Endothelial cell of hepatic sinusoid (primary cell): ENCODE results near the gene TMC3.

Experiments
- in situ Hi-C: cut with HindIII; loops from 2 replicates; pipeline ENCODE4 v1.10.0; 2017; ENCODE audit warnings: low sequenced_read_pairs

The TMC3 gene

DNA sequence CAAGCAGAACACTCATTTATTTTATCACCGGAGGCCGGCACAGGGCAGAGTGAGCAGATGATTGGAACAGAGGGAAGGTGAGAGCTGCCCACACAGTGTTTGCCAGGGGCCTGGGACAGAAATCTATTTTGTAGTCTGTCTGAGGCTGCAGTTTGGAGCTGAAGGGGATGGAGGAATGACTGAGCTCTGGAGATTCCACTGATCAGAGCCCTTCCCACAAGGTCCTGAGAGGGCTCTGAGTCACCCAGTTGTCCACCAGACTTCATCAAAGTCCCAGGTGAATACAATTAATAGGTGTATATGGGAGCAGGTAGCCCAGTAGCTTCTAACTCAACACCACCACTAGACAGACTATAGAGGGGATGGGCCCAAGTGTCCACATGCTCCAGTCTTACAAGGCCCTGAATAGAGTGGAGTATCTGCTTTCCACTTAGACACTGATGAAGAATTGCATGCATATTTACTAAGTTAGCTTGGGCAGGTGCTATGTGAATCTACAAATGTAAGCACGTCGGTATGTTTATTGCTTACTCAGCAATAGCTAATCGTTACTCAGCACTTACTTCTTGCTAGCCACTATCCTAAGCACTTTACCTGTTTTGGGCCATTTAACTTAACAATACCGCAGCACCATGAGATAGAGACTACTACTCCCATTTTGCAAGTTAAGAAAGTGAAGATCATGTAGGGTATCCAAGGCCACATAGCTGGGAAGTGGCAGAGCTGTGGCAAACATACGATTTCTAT, 47.4 kb downstream of the TMC3 start:
- in situ Hi-C loops: no loop called here

DNA sequence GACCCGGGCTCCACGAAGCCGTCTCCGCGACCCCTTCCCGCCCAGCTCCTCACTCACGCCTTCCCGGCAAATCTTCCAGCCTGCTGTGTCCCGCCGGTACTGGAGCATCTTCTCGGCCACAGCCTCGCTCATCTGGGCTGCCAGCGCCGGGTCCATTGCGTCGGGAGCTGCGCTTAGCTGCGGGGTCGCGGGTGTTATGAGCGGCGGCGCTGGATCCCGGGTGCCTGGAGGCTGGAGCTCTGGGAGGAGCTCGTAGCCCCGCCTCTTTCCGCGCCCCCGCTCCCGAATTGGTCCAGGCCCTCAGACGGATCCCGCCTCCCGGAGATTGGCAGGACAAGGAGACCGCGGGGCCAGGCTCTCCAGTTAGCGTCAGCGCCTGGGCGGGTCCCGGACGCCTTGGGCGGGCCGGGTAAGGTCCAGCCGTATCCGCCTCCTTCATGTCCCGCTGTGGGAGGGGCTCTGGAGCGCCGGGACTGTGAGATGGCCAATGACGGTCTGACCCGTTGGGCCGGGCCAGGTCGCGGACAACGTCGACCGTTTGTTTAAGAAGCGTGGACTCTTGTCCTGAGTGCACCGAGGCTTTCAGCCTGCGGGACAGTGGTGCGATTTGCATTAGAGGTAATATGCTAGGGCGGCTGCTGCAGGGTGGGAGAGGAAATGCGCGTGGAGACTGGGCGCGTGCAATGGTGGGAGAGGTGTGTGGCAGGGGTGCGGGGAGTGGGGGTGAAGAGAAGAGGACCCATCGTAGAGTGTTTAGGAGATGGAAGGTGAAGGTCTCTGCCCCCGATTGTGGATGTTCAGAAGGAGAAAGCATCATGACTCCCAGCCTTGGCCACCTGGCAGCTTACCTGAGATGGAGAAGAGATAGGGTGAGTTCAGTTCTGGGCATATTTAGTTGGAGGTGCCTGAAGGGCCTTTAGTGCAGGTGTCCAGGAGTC, 49.8 kb downstream of the TMC3 start, which contains the start of gene STARD5:
TSS of gene STARD5 (minus strand) at position 198 of the 938 bp plus-strand sequence. CDS start at position 156, 42 bp downstream.
- in situ Hi-C loops: no loop called here

DNA sequence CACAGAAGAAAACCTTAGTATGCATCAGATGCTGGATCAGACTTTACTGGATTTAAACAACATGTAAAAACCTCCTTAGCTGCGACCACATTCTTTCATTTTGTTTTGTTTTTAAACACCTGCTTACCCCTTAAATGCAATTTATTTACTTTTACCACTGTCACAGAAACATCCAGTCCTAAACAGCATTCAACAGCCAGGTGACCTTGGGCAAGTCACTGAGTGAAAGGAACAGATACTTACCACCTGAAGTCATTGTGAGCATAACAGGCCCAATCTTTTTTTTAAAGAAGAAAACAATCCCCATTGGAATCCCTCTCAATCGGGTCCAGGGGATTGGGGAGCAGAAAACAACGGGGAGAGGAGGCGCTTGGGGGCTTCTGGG, 50.5 kb downstream of the TMC3 start:
- in situ Hi-C loops: no loop called here

DNA sequence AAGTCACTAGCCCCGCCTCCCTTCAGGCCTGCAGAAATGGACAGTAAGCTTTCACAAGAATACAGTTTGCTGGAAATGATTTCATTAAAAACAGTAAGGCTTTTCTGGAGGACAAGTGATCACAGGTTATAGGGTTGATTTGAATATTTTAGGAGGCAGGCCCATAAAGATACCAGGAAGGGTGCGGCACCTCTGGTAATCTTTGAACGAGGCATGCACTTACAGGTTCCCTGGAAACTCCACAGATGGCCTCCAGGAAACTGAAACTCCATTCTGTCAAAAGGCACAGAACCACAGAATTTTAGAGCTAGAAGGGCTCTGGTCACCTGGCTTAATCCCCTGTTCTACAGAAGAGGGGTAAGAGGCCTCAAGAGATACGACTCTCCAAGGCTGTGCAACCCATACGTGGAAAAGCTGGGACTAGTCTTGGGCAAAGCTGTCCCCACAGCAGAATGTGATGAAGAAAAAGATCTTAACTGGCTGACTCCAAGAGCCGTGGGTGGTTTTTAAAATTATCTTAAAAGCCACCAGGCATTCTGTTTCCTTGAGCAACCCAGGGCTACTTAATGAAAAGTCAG, 51.2 kb downstream of the TMC3 start:
- in situ Hi-C loops: no loop called here

DNA sequence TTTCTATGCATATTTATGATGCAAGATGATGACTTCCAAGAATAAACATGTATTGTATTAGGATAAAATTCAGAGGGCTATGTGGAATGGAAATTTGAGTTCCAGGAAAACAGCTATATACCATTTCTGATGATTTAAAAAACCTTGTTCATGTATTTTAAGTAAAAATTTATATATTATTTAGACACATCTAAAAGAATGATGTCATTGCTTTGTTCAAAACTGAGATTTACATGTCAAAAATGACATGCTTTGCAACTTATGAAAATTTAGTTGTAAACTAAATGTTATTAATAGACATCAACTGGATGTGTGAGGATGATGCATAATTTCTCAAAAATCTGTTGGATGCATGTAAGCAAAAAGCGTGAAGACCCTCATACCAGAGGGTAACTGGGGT, 52.3 kb downstream of the TMC3 start:
- in situ Hi-C loops: no loop called here

DNA sequence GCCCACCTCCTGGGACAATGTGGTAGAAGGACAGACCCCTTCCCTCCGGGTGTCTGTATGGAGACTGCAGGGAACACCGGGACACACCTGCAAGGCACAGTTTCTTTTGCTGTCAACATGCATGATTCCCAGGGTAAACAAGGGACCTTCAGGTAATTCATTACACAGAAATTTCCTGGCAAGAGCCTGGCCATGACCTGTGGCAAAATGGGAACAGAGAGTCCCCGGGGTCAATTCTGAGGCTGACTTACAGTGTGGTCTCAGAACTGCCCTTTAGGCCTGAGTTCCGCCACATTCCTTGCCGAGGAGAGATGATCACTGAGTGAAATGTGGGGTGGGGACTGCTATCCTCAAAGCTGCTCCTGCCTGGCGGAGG, 56.4 kb downstream of the TMC3 start:
- in situ Hi-C loops: no loop called here

DNA sequence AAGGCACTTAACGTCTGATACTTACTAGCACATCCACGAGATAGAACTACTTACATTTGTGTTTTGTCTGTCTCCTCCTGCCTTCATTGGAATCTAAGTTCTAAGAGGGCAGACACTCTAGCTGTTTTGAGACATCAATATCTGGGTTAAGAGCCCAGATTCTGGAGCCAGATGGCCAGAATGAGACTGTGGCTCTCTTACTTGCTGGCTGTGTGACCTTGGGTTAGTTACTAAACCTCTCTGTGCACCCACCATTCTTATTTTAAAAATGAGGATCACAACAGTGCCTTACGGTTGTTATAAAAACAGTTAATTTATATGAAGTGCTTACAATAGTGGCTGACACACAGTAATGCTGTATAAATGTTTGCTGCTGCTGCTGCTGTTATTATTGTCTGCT, 57.7 kb downstream of the TMC3 start:
- in situ Hi-C loops: no loop called here

DNA sequence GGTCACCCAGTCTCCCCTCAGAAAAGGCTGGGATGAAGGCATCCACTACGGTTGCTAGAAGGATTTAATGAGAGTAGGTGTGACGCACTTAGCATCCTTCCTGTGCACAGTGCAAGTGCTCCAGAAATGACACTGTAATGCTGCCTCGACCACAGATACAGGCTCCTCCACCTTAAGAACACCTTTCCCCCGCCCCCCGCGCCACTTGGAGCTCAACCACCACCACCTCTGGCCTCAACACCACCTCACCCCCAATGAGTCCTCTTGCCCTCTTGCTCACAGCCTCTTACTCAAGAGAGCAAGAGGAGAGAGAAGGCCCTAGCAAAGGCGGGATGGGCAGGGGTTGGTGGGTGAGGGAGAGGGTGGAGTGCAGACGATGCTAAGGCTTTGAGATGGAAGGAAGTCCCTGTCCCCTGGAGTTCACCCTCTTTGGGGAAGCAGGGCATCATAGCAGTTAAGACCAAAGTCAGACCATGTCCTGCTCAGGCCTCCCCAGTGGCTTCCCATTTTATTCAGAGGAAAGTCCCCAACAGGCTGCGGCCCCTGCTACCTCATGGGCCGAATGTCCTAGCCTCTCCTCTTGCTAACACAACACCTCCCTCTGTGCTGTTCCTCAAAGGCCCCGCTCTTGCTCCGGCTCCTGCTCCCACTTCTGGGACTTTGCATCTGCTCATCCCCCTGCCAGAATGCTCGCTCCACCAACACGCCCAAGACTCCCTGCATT, 58.4 kb downstream of the TMC3 start:
- in situ Hi-C loops: no loop called here

DNA sequence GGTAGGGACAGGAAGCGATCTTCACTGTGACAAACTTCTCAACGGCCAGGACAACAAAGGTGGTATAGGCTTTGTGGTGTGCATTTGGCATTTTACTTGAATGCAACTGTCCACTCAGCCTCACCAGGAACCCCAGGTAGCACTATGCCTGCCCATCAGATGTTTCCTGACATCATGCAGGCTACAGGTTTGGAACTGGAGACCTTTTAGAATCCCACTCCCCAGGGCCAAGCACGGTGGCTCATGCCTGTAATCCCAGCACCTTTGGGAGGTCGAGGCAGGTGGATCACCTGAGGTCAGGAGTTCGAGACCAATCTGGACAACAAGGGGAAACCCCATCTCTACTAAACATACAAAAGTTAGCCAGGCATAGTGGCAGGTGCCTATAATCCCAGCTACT, 59.6 kb downstream of the TMC3 start:
- in situ Hi-C loops: no loop called here

DNA sequence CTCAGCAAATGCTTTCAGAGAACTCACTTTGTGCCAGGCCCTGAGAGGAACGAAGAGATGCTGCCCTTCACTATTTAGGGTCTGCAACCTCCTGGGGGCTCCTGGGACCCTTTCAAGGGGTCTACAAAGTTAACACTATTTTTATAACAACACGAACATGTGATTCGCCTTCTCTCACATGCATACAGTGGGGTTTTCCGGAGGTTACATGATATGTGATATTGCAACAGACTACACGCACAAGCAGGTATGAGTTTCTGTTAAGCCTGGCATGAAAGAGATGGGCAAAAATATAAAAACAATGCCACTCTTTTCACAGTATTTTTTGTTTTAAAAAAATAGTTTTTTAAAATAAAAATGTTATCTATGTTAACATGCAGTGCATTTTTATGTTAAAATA, 60.3 kb downstream of the TMC3 start:
- in situ Hi-C loops: no loop called here

DNA sequence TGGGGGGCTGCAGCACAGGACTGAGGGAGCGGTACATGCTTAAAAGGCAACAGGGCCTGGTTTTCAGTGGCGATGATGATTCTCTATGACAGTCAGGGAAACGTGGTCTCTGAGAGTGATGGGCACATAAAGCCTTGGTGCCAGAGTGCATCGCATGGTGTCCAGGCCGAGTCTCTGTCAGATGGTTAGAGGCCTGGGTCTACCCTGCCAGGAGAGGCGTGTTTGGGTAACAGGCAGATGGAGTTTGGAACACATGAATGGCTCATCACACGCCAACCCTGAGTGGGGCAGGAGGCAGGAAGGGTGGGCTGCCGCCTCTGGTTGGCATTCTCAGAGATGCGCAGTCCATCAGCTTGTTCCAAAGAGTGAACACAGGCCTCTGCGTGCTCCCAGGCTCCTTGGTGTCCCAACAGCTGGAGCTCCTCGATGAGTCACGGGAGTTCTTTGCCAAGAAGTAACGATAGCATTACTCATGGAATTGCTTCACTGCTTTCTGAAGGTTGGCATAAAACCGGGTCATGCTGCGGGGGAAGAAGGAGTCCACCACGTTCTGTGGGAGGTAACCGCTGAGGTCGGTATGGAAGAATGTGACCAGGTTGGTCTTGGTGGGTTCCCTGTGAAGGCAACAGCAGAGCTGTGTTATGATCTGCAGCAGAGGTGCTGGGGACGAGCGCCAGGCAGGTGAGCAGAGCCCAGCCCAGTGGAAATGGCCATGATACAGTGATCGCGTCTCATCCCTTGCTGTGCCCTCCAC, 61.0 kb downstream of the TMC3 start:
- in situ Hi-C loops: no loop called here

DNA sequence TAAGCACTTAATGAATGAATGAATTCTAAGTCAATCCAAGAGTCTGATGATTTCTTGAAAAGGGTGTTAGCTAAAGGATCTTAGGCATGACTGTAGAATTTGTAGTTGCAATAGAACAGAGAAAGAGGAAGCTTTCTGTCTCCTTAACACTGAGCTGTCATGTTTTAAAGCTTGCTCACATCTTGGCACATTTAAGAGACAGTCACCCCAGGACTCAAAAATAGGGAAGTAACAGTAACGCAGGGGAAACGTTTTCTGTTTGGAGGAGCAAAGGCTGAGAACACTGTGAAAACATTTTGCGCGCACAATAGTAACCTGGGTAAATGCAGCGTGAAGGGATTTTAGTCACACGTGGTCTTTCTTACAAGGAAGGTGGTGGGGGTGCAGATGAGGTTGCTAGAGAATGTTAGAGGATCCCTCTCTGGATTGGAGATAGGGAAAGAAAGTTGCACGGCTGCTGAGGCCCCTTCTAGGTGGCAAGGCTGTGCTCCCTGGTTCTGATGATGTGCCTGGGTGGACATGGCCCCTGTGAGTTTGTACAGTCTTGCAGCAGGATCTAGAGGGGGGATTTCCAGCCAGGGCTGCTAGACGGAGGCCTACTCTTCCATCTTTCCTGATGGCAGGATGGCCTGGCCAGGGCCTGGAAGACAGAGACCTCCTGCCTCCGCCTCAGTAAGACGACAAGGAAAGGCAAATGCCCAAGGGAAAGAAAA, 62.1 kb downstream of the TMC3 start:
- in situ Hi-C loops: no loop called here

DNA sequence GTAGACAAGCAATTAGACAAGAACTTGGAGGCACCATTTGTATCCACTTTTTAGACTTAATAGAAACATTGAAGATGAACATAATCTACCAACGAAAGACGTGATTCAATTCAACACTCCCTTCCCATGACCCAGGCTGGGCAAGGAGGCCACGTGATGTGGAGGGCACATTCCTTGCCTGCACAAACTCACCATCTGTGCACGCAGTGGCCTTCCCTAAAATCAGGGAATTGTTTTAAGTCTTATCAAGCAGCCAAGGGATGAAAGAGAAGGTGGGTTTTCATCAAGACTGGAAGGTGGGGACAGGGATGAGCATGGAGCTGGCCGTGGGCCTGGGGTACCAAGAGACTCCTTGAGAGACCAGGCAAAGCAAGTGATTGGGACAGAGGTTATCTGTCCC, 63.5 kb downstream of the TMC3 start:
- in situ Hi-C loops: no loop called here

DNA sequence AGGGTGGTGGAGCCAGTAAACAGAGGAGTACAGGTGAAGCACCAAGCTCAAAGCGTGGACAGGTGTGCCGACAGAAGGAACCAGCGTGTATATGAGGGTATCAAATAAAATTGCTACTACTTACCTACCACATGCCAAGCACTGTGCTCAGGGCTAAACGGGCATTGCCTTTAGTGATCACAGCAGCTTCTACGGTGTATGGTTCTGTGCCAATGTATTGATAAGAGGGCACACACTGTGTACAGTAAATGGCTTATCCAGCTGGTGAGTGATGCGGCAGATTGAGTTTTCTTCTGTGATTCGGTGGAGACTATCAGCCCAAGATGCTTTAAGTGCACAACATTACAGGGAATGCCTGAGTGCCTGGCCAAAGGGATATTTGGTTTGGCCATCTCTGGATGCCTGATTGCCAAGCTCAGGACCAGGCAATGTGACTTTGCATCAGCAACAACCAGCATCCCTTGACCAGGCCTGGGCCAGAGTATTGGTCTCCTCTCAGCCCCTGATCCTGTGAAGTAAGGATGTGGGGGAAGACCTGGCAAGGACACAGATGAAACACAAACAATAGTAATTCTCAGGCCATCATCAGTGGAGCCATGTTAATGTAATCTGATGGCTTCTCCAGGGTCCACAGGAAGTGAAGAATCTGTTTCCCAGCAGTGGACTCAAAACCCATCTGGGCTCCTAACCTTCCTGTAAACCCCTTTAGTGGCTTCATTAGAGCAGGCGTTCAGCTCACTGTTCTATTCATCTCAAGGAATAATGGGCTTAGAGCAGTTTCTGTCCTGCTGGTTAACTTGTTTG, 64.2 kb downstream of the TMC3 start:
- in situ Hi-C loops: no loop called here

DNA sequence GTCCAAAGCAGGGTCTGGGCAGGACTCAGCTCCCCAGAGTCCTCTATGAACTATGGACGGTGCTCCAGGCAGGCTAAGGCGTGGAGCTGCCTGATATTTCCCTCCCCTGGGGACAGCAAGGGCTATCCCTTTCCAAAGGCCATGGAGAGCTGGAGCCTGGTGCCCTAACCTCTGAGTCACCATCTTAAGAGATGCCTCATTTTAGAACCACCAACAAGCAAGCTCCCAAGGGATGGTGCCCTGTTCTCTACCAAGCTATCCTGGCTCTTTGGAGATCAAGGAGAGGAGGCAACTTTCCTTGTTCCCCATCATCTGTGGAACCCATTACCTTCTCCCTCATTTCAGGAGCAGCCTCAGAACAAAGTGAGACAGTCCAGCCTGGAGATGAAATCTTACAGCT, 65.8 kb downstream of the TMC3 start:
- in situ Hi-C loops: no loop called here

DNA sequence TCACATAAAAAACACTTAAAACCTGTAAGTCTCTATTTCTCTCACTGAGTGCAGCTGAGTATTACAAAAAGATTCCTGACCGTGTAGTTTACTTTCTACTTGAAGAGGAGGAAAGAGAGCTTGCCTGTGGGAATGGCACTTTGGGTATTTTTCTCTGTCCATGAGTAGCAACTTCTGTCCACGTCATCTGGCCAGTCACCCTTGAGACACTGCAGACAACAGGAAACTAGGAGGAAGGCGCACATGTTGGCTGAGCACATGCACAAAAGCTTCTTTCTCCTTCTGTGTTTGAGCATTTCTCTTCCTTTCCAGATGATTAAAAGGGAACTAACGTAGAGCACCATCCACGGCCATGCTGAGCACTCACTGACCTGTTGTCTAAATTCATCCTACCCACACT, 69.8 kb downstream of the TMC3 start:
- in situ Hi-C loops: no loop called here

DNA sequence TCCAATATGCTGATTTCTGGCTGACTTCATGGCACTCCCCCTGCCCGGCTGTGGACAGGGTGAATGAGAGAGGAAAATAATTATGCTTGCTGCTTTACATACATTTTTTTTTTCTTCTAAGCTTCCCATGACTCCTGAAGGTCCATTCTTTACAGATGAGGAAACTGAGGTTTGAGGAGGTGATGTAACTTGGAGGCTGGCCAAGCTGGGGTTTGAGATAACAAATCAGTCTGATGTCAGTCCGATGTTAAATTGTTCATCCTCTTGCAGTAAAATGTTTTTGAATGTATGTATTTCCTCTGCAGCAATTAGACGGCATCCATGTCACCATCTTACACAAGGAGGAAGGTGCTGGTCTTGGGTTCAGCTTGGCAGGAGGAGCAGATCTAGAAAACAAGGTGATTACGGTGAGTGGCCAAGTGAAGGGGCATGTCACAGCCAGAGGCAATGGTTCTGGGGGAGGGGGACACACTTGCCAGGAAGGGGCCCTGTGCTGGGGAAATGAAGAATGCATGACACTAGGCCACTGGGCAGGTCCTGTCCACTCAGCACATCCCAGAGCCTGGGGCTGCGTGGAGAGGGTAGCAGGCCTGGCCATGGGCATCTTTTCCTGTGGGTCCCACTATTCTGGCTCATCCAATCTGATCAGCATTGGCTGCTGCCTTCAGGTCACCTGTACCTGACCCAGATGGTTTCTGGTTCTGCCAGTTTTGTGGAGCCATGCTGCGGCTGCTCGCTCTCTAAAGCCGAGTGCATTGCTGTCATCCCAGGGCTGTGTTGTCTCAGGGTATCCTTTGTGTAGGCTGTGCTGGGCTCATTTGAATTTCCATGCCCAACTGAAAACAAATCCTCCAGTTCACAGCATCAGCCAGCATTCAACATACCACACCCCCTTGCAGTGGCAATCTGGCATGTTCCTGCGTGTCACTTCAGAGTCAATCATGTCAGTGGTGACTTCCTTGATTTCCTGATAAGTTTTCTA, 70.5 kb downstream of the TMC3 start:
- in situ Hi-C loops: no loop called here

DNA sequence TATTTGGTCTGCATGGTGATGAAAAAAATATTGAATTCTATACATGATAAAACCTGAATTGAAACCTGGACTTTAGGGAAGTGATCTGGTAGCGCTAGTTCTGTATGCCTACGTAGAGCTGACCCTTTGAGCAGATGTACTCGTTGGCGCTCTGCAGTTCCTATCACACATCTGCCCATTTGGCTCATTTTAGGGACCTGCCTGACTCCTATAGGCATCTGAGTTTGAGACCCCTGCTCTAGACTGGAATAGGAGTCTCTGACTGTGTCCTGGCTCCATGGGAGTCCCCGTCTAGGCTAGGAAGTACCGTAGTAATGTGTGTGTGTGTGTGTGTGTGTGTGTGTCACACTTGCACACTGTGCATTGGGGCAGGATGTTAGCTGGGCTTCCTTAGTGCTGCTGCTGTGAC, 71.3 kb downstream of the TMC3 start:
- in situ Hi-C loops: no loop called here
